GM21526 (cell line): ENCODE results near the gene SPINT2.

Experiments
- ATAC-seq: cut with Tn5 transposase; IDR thresholded peaks from one replicate; pipeline ENCODE4 v1.9.1; 2021; ENCODE audit warnings: moderate library complexity; ENCODE audit not compliant: unreplicated experiment, low FRiP score

The SPINT2 gene

DNA sequence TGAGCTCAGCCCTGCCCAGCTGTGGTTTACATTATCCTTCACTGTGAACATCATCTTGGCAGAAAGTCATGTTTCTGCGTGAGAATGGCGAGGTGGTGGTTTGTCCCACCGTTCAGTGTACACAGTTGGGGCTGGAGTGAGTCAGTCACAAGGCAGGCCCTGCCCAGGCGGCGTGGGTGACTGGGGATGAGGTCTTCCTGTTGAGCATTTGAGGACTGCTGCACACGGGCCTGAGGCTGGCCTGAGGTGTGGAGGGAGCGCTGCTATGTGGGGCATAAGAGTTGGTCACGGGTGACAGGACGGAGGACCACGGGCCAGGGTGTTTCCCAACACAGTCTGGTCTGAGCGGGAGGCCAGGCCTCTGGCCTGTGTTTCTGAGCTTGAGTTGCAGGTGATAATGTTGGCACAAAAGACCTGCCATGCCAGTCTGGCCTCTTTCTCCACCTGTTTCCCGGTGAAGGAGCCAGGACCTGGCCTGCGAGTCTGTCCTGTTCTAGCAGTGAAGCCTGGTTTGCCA is 26.3 kb downstream of the SPINT2 start:
- no peak for ATAC-seq

- ATAC-seq: no peak
Measured at GRCh38 chr19:38291855-38292254, 27.5 kb downstream of the SPINT2 start.

DNA sequence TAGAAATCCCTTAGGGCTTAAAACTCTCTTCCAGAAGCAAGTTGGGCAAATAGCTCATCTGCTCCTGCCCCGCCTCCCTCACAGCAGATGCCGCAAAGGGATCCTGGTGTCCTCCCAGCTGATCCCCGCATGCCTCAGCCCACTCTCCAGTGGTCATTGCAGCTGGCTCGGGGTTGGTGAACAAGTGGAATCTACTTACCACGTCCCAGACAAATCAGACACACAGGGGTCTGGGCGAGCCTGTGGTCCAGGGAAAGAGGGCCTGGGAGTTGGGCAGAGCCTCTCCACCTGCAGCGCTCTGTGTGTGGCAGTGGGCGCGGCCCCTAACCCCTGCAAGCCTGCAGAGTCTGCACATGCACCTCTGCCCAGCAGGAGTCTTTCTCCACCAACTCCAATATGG is 28.9 kb downstream of the SPINT2 start:
- no peak for ATAC-seq

DNA sequence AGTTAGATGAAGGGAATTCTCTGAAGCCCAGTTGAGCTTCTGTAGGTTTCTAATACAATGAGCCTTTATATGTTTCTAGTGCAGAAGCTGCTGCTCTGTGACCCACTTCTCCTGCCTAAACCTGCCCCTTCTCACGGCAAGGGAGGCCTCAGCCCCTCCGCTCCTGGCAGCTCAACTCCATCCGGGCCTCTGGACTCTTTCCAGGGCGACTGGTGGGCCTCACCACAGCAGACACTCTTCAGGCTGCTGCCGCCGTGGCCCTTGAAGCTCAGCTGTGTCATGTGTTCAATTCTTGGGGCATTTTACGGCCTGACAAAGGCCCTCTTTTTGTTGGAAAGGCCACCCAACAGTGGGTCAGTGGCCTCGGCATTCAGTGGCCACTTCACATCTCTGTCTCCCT is 29.7 kb downstream of the SPINT2 start:
- ATAC-seq: no peak

DNA sequence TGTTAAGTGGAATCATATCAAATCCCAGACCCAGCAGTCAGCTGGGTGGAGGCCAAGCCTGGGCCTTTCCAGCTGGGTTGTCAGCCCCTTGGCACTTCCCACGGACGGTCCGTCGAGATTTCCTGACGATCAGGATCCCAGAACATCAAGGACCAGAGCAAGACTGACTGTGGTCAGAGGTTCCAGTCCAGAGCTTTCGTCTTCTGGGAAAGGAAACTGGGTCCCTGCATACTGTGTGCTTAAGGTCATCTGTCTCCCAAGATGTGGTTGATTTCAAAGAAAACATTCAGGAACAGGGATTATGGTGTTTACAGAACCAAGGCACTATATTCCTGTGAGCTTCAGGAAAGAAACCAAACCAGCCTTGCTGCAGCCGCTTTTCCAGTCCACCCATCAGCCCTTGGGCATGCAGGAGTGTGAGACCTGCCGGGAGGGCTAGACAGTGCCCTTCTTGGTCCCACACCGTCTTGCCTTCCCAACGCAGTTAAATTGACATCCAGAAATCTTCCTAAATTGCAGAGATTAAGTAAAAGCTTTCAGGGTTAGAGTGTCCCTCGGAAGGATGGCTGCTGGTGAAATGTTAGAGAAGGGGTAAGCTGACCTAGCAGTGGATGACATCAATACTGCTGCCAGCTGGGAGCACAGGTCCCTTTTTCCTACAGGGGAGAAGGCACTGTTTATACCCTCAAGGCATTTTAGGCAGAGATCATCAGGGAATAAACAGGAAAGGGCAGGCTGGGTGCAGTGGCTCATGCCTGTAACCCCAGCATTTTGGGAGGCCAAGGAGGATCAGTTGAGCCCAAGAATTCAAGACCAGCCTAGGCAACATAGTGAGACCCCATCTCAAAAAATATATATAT is 34.7 kb downstream of the SPINT2 start:
- ATAC-seq: no peak

GRCh38 chr19:38303517-38304351 is 39.4 kb downstream of the SPINT2 start, which contains the start of gene C19orf33:
Gene C19orf33 (plus strand): TSS chr19:38304251. CDS start chr19:38304262, 11 bp downstream.
- no peak for ATAC-seq

DNA sequence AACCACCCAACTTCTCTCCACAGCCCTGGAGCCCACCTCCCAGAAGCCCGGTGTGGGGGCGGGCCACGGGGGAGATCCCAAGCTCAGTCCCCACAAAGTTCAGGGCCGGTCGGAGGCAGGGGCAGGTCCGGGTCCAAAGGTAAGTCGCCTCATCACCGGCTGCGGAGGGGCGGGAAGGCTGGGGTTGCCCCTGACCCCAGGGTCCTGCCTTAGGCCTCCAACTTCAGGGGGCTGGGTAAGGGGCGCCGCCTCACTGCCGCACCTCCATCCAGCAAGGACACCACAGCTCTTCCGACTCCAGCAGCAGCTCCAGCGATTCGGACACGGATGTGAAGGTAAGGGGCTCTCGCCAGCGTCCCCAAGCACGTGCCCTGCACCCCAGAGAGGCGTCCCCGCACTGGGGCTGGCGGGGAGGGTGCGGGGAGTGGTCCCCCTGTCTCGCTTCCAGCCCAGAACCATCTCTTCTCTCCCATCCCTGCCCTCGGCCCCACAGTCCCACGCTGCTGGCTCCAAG is 40.0 kb downstream of the SPINT2 start:
- no peak for ATAC-seq

GRCh38 chr19:38304866-38305429 is 40.6 kb downstream of the SPINT2 start:
- ATAC-seq: no peak

DNA sequence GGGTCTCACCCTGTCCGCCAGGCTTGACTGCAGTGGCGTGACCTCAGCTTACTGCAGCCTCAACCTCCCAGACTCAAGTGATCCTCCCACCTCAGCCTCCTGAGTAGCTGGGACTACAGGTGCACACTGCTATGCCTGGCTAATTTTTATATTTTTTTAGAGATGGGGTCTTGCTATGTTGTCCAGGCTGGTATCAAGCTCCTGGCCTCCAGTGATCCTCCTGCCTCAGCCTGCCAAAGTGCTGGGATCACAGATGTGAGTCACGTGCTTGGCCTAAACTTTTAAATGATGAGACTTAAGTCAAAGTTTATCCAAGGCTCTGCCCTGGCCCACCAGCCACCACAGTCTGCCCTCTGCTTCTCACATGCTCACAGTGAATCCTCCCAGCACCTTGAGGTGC is 41.9 kb downstream of the SPINT2 start:
- no peak for ATAC-seq

DNA sequence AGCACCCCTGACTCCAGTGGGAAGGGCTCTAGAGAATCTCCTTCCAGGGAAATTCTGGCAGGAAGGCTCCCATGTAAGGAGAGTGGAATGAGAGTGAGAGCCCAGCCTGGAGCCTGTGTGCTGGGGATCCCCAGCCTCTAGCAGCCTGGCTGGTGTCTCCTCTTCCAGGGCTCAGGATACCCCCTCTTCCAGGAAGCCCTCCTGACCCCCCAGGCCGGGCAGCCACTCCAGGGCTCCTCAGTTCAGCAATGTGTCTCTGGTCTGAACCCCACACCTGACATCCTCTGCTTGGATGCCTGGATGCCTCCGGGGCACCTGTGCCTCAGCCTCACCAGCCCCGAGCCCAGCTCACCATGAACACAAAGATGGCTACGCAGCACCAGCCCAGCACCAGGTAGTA is 42.7 kb downstream of the SPINT2 start:
- ATAC-seq: no peak

DNA sequence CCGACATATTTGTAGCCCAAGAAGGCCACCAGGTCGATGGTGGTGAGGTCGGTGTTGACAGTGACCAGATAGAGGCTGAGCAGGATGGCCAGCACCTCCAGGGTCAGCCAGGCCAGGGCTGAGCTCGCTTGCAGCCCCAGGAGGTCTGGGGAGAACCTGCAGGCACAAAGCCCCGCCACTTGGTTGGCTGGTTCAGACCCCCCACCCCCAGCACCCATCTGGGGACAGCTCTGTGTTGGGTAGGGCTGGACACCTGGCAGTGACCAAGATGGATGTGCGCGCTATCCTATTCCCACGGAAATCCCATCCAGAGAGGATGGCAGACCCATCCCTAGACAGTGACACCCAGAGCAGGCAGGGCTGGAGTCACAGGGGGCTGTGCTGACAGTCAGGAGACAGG is 43.2 kb downstream of the SPINT2 start:
- no peak for ATAC-seq

- ATAC-seq: no peak
Measured at GRCh38 chr19:38308006-38308766, 43.8 kb downstream of the SPINT2 start.

DNA sequence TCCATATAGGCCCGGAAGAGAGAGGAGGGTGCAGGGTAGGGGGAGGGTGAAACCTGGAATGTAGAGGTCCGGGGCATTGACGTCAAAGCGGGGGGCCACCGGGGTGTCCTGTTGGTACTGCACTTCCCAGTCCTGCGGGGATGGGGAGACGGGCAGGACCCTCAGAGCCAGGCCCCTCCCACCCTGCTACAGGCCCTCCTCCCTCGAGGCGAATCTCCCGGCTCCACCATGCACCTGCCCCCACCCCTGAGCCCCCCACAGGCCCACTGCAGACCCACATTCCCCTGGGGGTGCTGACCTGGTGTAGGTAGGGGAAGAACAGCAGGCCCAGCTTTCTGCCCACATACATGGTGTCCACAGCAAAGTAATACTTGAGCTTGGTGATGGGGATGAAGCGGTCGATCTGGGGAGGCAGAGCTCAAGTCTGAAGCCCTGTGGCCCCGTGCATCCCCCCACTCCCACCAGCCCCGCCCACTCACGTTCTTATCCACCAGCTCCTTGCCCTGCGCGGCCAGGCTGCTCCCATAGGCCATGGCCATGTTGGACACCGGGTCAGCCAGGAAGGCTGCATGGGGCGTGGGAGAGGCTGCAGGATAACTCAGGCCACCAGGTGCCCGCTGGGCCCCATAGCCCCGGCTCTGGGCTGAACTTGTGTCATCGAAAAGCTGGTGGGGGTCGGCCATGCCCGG is 44.7 kb downstream of the SPINT2 start:
- no peak for ATAC-seq

GRCh38 chr19:38309615-38310278 is 45.4 kb downstream of the SPINT2 start:
- no peak for ATAC-seq

- no peak for ATAC-seq
Measured at GRCh38 chr19:38310279-38310670, 45.9 kb downstream of the SPINT2 start.

GRCh38 chr19:38310986-38311385 is 46.6 kb downstream of the SPINT2 start:
- ATAC-seq: no peak

DNA sequence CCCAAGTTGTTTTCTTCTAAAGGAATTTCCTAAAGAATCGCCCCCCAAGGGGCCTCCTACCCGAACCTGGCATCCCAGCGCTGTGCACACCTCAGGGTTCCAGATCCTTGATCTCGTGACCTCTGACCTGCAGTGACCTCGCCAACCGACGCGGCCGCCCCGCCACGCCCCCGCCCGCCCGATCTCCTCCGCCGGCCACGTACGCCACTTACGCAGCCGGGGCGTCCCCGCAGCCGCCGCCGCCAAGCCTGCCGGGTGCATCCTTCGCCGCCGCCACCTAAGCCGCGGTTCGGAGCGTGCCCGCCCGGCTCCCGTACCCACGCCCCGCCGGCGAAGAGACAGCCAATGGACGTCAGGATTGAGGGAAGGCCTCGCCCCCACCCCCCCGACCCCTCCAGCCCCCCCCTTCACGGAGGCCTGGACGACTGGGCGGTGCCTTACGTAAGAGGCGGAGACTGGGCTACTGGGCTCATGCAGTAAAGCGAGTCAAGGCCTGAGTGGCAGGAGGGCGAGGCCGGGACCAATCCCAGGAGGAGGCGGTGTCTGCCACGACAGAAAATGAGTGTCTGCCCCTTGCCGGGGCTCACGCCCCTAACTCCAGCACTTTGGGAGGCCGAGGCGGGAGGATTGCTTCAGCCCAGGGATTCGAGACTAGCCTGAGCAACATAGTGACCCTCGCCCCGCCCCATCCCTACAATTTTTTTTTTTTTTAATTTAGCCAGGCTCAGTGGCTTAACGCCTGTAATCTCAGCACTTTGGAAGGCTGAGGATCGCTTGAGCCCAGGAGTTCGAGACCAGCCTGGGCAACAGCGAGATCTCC is 51.5 kb downstream of the SPINT2 start, which contains the start of gene YIF1B:
YIF1B (minus strand) TSS at position 291 of the 820 bp plus-strand sequence; CDS start at position 261, 30 bp downstream.
- peak; percentile 80 for ATAC-seq

GRCh38 chr19:38316477-38317067 is 52.2 kb downstream of the SPINT2 start:
- no peak for ATAC-seq
